HepG2 (cell line): ENCODE data around the gene RNF17. TPM values are rescaled to one million over a fixed set of nuclear protein-coding genes. Genes with fewer than 3 reads are reported as not detected.

ENCODE experiments used
- ATAC-seq: fragments of 200-7000 bp; cut with Tn5 transposase; 3 replicates; pipeline ENCODE4 v1.9.1; 2020; ENCODE audit warnings: mild to moderate bottlenecking, moderate library complexity
- BruUV-seq: library from RNA; stranded (reverse); fragments of 400-500 nt; replicated peaks from 2 replicates; lab custom pipeline; 2021; lab: Mats Ljungman, UMichigan
- CTCF ChIA-PET: fragments of 300-600 bp; formaldehyde crosslinking; extraction: SDS; loops from one replicate; lab custom pipeline; 2021; ENCODE audit warnings: low total read pairs, inconsistent platforms, low intra/inter-chr PET ratio; lab: Yijun Ruan, JAX
- POLR2A ChIA-PET: fragments of 350-600 bp; sonication (Branson Sonifier 250); formaldehyde crosslinking; loops from one replicate; lab custom pipeline; 2020; ENCODE audit warnings: antibody characterized with exemption, inconsistent platforms; lab: Yijun Ruan, JAX
- DNase-seq: peaks from one replicate; pipeline ENCODE4 v3.0.0-alpha.2; 2015; ENCODE audit warnings: low spot score
- FAIRE-seq: peaks from 3 replicates; lab custom pipeline; 2011; peaks lifted over from hg19 to GRCh38; lab: Jason Lieb, UNC
- H2AFZ ChIP-seq: one replicate; pipeline ENCODE4 v1.6.1; 2011; ENCODE audit warnings: low read length, inconsistent platforms
- H3K27ac ChIP-seq: fragments of 300-600 bp; 3 replicates; pipeline ENCODE4 v1.8.0; 2011; ENCODE audit warnings: mixed run types, mild to moderate bottlenecking, mixed read lengths, low read length, inconsistent platforms; ENCODE audit not compliant: insufficient read depth; ENCODE audit errors: extremely low read length
- H3K27me3 ChIP-seq, 2 experiments: fragments of 200-600 bp in 1 of 2; 2 replicates in 1 of 2; 3 replicates in 1 of 2; pipeline versions ENCODE4 v1.6.0 to v1.8.0; 2011; ENCODE audit warnings: low read length in 2 of 2, mild to moderate bottlenecking in 2 of 2, moderate library complexity in 2 of 2, inconsistent platforms in 1 of 2; ENCODE audit not compliant: insufficient read depth in 2 of 2, control insufficient read depth in 1 of 2
- H3K36me3 ChIP-seq, 2 experiments: fragments of 200-600 bp in 1 of 2; replicated peaks in 1 of 2; 2 replicates in 1 of 2; 3 replicates in 1 of 2; pipeline versions ENCODE4 v1.5.1 to v1.8.0; 2011; ENCODE audit warnings: low read length in 2 of 2, inconsistent platforms in 1 of 2; ENCODE audit not compliant: insufficient read depth in 2 of 2, control insufficient read depth in 1 of 2
- H3K4me1 ChIP-seq: 2 replicates; pipeline ENCODE4 v1.5.1; 2012; ENCODE audit warnings: low read length, inconsistent platforms; ENCODE audit not compliant: insufficient read depth
- H3K4me2 ChIP-seq: 2 replicates; pipeline ENCODE4 v1.6.0; 2011; ENCODE audit warnings: low read depth, low read length, inconsistent platforms
- H3K4me3 ChIP-seq, 3 experiments: fragments of 200-600 bp in 1 of 3; sonication (generic), shearing (Covaris generic) in 1 of 3; replicated peaks in 1 of 3; 2 replicates each; pipeline ENCODE4 v1.5.1; 2011 to 2016; ENCODE audit warnings: low read length in 3 of 3, inconsistent platforms in 2 of 3, low read depth in 2 of 3, mild to moderate bottlenecking in 2 of 3, control low read depth in 1 of 3, mixed read lengths in 1 of 3; ENCODE audit not compliant: insufficient read depth in 1 of 3
- H3K79me2 ChIP-seq: one replicate; pipeline ENCODE4 v1.6.1; 2011; ENCODE audit warnings: low read length, inconsistent platforms; ENCODE audit not compliant: insufficient read depth
- H3K9ac ChIP-seq: 2 replicates; pipeline ENCODE4 v1.6.0; 2011; ENCODE audit warnings: mild to moderate bottlenecking, low read depth, low read length, inconsistent platforms; ENCODE audit not compliant: insufficient read depth
- H3K9me3 ChIP-seq: 2 replicates; pipeline ENCODE4 v1.5.1; 2012; ENCODE audit warnings: mild to moderate bottlenecking, low read length
- H4K20me1 ChIP-seq: 2 replicates; pipeline ENCODE4 v1.6.0; 2011; ENCODE audit warnings: inconsistent platforms, mild to moderate bottlenecking, low read length, moderate library complexity; ENCODE audit not compliant: insufficient read depth
- ETV6 ChIP-seq: sonication (generic); formaldehyde crosslinking; conservative IDR thresholded peaks from 2 replicates; pipeline ENCODE4 v1.4.0; 2020; ENCODE audit warnings: missing genetic modification reagents
- GFI1 ChIP-seq: sonication (generic); formaldehyde crosslinking; IDR thresholded peaks from 2 replicates; pipeline ENCODE4 v1.5.0; 2020; ENCODE audit warnings: missing genetic modification reagents, mild to moderate bottlenecking, borderline replicate concordance
- MAFF ChIP-seq: IDR thresholded peaks from 2 replicates; pipeline ENCODE4 v1.6.1; 2011; ENCODE audit warnings: low read depth, low read length, improper control_type of control experiment
- NCOR1 ChIP-seq: fragments of 200-600 bp; sonication (generic); IDR thresholded peaks from 2 replicates; pipeline ENCODE4 v1.7.0; 2017; ENCODE audit warnings: antibody characterized with exemption, low read length, borderline replicate concordance
- PTBP1 ChIP-seq: fragments of 200-400 bp; formaldehyde crosslinking; IDR thresholded peaks from 2 replicates; pipeline ENCODE4 v1.6.1; 2018; ENCODE audit warnings: low read length, low read depth; ENCODE audit not compliant: poor library complexity, severe bottlenecking
- REPIN1 ChIP-seq: sonication (generic); formaldehyde crosslinking; IDR thresholded peaks from 2 replicates; pipeline ENCODE4 v1.8.0; 2022; ENCODE audit warnings: missing genetic modification reagents, low read depth, mild to moderate bottlenecking, borderline replicate concordance
- TBX3 ChIP-seq: fragments of 450-650 bp; IDR thresholded peaks from 2 replicates; pipeline ENCODE4 v1.6.1; 2017; ENCODE audit warnings: antibody characterized with exemption, mild to moderate bottlenecking, inconsistent platforms, borderline replicate concordance
- ZNF20 ChIP-seq: sonication (generic); formaldehyde crosslinking; IDR thresholded peaks from 2 replicates; pipeline ENCODE4 v1.4.0; 2020; ENCODE audit warnings: mild to moderate bottlenecking, moderate library complexity, missing genetic modification reagents
- ZNF282 ChIP-seq: fragments of 450-650 bp; IDR thresholded peaks from 2 replicates; pipeline ENCODE4 v1.6.1; 2018; ENCODE audit not compliant: partially characterized antibody
- ZNF530 ChIP-seq: sonication (generic); formaldehyde crosslinking; IDR thresholded peaks from 2 replicates; pipeline ENCODE4 v1.5.0; 2020; ENCODE audit warnings: low read depth, mild to moderate bottlenecking, missing genetic modification reagents
- ZNF549 ChIP-seq: sonication (generic); formaldehyde crosslinking; IDR thresholded peaks from 2 replicates; pipeline ENCODE4 v1.5.0; 2020; ENCODE audit warnings: missing genetic modification reagents
- WGBS: methylation state at CpG from one replicate; pipeline ENCODE4 v1.1.6; 2017; ENCODE audit warnings: low lambda C conversion rate; 5-methylcytosine and 5-hydroxymethylcytosine counted together
- in situ Hi-C: cut with HindIII; loops from 2 replicates; pipeline ENCODE4 v1.10.0; 2017; ENCODE audit warnings: low pct_unique_long_range_greater_than_20kb; ENCODE audit not compliant: extremely low pct_ligation_motif_present
- intact Hi-C: fragments of 100-400 bp; cut with micrococcal nuclease; formaldehyde crosslinking; loops from one replicate; pipeline ENCODE4 v1.10.0; 2022; ENCODE audit not compliant: unreplicated experiment
- polyA plus RNA-seq, 8 experiments: library from polyadenylated mRNA; depleted of rRNA in 3 of 8; stranded (reverse) in 7 of 8; unstranded in 1 of 8; fragments of >200 nt; fragmentation: Illumina TruSeq in 4 of 8; extraction: Trizol in 4 of 8; gene quantifications; 2 replicates each; pipeline versions ENCODE4 v1.2.1 to v1.2.3, GENCODE V29; 2011 to 2016; ENCODE audit warnings: low read depth in 4 of 8, missing spikeins in 1 of 8, mixed read lengths in 1 of 8; ENCODE audit not compliant: insufficient read depth in 1 of 8
- total RNA-seq, 5 experiments: library from RNA; depleted of rRNA; stranded (reverse); fragments of >200 nt; fragmentation: Illumina TruSeq; extraction: Trizol; gene quantifications; 2 replicates each; pipeline ENCODE4 v1.2.3, GENCODE V29; 2016; ENCODE audit warnings: low read depth in 1 of 5
- TF ChIP-seq, protein P1 (sequence below): sonication (generic); formaldehyde crosslinking; IDR thresholded peaks from 2 replicates; pipeline ENCODE4 v1.5.0; 2020; ENCODE audit warnings: mild to moderate bottlenecking, missing genetic modification reagents

Gene RNF17
- total and polyA plus RNA-seq, 2 of the 13 experiments (the other 11 are each of a cell fraction or from before 2014, with no cell fraction given) = not detected

DNA sequence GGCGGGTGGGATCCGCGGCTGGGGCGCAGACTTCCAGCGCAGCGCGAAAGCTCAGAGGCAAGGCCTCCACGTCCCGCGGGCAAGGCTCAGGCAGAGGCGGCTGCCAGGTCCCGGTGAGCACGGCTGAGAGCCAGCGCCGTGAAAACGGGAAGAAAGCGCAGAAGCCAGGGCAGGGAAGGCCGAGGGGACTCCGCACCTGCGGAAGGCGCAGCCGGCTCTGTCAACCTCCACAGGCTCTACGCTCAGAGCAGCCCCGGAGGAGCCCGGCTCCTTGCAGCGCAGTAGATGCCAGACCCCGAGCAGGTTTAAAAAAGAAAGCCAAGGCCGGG lies 131.0 kb downstream of the RNF17 start (continued):
- TF ChIP-seq PTBP1 (no peak), ZNF282 (no peak), ZNF530 (CRISPR knock-in tag) (no peak), ZNF20 (no peak)

DNA sequence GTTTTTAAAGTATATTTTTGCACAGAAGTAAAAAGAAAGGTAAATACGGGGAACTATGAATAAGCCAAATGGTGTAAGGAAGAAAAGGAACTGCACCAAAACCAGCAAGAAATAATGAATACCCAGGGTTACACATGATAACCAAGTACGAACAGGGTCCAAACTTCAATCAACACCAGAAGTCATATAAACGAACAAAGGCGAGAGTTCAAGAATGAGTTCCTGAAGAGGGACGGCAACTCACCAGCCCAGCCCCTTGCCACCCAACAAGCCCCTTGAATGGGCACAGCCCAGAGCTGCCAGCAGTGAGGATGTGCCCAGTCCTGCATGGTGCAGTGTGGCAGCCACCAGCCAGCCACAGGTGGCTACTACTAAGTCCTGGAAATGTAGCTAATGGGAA lies 132.1 kb downstream of the RNF17 start:
- BruUV-seq = no TSS peak
- H3K4me2 ChIP-seq = no peak overlapping the region
- H3K9me3 ChIP-seq = no peaks in the 10 kb centered on the region
- ATAC-seq (no peak), FAIRE-seq (no peak), DNase-seq (no peak)
- H3K4me3 ChIP-seq = no peak overlapping the region
- no peaks in the 10 kb centered on the region for H4K20me1 ChIP-seq
- H3K9ac ChIP-seq = no peak overlapping the region
- ChIA-PET CTCF (no interaction called here), POLR2A (no interaction called here)
- H3K79me2 ChIP-seq = no peaks in the 10 kb centered on the region
- in situ Hi-C loops = no loop called here
- no peaks in the 10 kb centered on the region for H3K4me1 ChIP-seq
- H3K27me3 ChIP-seq = no peaks in the 10 kb centered on the region
- H3K36me3 ChIP-seq = peaks cover 8 to 36% of the 10 kb centered on the region in 2 experiments; a peak in 3 of 5 replicates
- WGBS = 90% methylated on average over 5 of the region's 5 CpGs
- H3K27ac ChIP-seq = no peak overlapping the region
- H2AFZ ChIP-seq = no peak overlapping the region
- intact Hi-C loops = no loop called here
- TF ChIP-seq ZNF549 = no peak
- no peak for TF ChIP-seq ETV6 (CRISPR knock-in tag)
- TF ChIP-seq TBX3 = no peak
- no peak for TF ChIP-seq ZNF282
- TF ChIP-seq NCOR1 = no peak
- TF ChIP-seq GFI1 = no peak
- TF ChIP-seq, protein P1, sequence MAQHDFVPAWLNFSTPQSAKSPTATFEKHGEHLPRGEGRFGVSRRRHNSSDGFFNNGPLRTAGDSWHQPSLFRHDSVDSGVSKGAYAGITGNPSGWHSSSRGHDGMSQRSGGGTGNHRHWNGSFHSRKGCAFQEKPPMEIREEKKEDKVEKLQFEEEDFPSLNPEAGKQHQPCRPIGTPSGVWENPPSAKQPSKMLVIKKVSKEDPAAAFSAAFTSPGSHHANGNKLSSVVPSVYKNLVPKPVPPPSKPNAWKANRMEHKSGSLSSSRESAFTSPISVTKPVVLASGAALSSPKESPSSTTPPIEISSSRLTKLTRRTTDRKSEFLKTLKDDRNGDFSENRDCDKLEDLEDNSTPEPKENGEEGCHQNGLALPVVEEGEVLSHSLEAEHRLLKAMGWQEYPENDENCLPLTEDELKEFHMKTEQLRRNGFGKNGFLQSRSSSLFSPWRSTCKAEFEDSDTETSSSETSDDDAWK (CRISPR knock-in tag) = no peak
- no peak for TF ChIP-seq REPIN1 (CRISPR knock-in tag)
- no peak for TF ChIP-seq MAFF
